ENCODE results near the gene PRKAG2.

DNA sequence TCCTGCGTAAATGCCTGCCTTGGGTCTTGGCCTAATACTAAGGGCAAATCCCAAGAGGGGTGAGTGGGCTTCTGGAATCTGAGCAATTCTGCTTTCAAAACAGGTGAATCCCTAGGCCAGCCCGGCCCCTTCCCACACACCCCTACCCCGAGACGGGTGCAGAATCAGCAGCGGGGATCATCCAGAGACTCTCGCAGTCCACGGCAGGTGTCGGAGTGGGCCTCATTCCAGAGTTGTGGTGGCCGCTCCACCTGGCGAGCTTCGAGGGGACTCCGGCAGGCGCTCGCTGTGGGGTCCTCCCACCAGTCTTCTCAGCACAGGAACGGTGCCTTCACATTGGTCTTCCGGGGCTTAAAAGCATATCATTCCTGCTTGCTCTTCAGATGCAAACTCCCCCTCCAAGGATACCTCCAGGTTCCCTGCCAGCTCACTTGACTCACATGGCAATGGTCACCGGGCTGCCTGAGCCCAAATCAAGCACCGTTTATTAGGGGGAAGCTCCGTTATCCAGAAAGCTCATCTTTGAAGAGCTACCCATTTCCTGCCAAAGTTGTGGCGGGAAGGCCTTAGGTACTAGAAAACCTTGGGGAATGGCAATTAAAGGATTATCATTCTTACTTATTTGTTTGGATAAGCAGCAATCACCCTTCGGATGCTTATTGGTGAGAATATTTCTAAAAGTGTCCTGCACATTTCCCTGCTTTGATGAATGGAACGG is 67.6 kb downstream of the PRKAG2 start:
- TF ChIP-seq EP300 (IDR thresholded peaks at IDR 0.05; ENCODE audit: borderline replicate concordance) (no peak), EGR1 (IDR thresholded peaks at IDR 0.05) (no peak), CEBPB (IDR thresholded peaks at IDR 0.05) (no peak), TCF12 (IDR thresholded peaks at IDR 0.05; ENCODE audit: low read depth) (no peak), RAD21 (IDR thresholded peaks at IDR 0.05; ENCODE audit: low read depth) (no peak), CREB1 (IDR thresholded peaks at IDR 0.05; ENCODE audit: low read depth) (no peak), TAF1 (IDR thresholded peaks at IDR 0.05; ENCODE audit: low read depth) (no peak), YY1 (IDR thresholded peaks at IDR 0.05; ENCODE audit: low read depth) (no peak)
- TF ChIP-seq, protein P1, sequence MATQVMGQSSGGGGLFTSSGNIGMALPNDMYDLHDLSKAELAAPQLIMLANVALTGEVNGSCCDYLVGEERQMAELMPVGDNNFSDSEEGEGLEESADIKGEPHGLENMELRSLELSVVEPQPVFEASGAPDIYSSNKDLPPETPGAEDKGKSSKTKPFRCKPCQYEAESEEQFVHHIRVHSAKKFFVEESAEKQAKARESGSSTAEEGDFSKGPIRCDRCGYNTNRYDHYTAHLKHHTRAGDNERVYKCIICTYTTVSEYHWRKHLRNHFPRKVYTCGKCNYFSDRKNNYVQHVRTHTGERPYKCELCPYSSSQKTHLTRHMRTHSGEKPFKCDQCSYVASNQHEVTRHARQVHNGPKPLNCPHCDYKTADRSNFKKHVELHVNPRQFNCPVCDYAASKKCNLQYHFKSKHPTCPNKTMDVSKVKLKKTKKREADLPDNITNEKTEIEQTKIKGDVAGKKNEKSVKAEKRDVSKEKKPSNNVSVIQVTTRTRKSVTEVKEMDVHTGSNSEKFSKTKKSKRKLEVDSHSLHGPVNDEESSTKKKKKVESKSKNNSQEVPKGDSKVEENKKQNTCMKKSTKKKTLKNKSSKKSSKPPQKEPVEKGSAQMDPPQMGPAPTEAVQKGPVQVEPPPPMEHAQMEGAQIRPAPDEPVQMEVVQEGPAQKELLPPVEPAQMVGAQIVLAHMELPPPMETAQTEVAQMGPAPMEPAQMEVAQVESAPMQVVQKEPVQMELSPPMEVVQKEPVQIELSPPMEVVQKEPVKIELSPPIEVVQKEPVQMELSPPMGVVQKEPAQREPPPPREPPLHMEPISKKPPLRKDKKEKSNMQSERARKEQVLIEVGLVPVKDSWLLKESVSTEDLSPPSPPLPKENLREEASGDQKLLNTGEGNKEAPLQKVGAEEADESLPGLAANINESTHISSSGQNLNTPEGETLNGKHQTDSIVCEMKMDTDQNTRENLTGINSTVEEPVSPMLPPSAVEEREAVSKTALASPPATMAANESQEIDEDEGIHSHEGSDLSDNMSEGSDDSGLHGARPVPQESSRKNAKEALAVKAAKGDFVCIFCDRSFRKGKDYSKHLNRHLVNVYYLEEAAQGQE (IDR thresholded peaks at IDR 0.05; ENCODE audit: low read depth) = no peak
